Stimulated activated CD8-positive, alpha-beta memory T cell treated with anti-CD3 and anti-CD28 coated beads, Interleukin-7, amount 100 ng/mL, for 1 hour (primary cell): ENCODE data around the gene SPATA31C2.
"Not testable (repeated sequence)": the region's sequence is repeated elsewhere in the genome, so short reads cannot be mapped to it uniquely, and the experiment has no call there.

ENCODE experiments used
- DNase-seq, 2 donors: peaks; one replicate each; pipeline ENCODE4 v3.0.0-alpha.2; 2020; ENCODE audit warnings: low read depth in 2 of 2

Gene SPATA31C2

DNA sequence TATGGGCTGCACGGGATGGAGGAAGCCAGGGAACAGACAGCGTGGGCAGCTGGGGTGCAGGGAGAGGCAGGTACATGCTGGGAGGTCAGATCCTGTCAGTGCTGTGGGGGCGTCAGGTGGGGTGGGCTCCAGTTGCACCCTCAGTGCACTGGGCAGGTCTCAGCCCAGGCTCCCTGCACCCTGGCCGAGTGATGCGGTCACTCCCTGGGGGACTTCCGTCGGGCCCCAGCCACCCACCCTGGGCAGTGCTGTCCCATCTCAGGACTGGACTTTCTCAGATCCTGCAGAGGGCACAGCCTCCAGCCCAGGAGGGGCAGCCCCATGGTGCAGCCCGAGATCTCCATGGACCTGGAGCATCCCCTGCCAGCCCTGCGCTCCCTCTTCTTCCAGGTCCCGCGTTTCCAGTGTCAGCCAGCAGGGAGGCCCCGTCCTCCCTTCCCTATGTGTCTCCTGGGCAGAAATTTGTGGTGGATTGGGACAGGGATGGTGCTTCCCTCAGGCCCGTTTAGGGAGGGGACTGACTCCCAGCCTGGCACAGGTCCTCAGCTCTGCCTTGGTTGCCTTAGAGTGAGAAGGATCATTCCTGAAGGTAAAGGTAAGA lies 10.5 kb downstream of the SPATA31C2 start:
- DNase-seq: not testable (repeated sequence)

DNA sequence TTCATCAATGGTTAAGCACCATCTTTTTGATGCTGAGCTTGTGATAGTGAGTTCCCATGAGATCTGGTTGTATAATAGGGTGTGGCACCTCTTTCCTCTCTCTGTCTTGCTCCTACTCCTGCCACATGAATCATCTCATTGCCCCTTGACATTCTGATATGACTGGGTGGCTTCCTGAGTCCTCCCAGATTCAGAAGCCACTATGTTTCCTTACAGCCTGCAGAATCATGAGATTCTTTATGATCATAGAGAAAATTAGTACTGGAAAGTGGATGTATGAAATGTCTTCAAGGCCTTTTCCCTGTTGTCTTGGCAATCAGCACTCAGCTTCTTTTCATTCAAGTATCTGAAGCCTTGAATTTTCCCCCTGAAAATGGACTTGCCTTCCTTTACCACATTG lies 14.9 kb downstream of the SPATA31C2 start:
- DNase-seq: not testable (repeated sequence)

DNA sequence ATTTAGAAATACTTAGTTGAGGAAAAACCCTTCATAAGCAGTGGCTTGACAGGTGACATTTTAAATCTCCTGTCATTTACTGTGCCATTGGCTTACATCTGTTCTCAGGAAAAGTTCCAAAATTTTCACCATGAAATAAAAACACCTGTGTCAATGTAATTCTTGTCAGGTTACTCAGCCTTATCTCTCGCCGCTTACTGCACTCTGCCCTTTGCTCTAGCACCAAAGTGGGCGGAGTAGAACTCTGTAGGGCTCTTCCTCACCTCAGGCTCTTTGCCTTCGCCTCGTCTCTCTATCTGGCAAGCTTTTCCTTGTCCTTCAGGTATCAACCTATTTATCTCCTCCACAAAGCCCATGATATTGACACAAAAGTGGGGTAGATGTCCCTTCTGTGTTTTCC lies 20.2 kb downstream of the SPATA31C2 start:
- DNase-seq: not testable (repeated sequence)

DNA sequence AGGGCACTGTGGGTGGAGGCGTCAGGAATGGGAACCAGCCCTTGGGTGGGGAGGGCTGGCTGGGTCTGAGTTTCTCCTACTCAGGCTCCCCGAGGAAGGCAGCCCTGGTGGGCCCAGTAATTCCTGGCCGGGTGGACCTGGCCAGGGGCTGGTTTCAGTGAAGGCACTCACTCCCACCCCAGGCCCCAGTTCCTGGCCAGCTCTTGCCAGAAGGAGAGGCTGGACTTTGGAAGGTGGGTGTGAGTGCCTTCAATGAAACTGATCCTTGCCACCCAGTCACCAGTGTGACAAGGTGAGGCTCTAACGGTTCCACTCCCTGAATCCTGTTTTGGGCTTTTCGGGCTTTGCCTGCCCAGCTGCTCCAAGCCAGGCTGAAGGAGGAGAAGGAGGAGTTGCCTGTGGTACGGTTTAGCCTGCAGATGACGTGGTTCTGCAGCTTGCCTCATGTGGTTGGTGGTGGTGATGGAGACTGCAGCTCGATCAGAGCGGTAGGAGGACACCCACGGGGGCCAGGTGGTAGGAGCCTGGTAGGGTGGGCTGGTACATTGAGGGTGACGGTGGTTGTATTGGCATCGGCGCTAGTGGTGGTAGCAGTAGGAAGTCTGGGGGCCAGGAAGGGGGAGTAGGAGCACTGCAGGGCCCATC lies 23.2 kb downstream of the SPATA31C2 start:
- not testable (repeated sequence) for DNase-seq

DNA sequence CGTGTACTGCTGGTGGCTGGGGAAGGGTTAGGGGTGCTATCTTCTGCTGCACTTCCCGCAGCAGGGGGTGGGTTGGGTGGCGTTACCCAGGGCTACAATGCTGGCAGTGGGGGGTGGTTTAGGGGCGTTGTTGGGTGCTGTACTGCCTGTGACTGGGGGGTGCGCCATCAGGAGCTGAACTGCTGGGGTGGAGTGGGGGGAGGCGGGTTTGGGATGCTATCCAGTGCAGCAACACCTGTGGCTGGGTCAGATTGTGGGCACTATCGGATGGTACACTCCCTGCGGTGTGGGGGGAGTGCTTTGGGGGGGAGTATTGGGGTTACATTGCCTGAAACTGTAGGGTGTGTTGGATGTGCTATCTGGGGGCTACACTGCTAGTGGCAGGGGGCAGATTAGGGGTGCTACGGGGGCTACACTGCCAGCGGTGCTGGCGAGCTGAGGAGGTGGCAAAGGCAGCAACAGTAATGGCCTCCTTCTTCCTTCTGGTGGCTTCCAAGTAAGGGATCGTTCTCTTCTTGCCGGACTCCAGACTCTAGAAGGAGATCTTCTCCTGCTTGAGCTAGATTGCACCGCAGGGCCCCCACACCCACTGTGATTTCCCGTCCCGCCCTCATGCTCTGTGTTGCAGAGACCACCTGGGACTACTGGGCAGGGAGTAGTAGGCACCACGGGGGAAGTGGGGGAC lies 23.9 kb downstream of the SPATA31C2 start:
- DNase-seq: not testable (repeated sequence)

DNA sequence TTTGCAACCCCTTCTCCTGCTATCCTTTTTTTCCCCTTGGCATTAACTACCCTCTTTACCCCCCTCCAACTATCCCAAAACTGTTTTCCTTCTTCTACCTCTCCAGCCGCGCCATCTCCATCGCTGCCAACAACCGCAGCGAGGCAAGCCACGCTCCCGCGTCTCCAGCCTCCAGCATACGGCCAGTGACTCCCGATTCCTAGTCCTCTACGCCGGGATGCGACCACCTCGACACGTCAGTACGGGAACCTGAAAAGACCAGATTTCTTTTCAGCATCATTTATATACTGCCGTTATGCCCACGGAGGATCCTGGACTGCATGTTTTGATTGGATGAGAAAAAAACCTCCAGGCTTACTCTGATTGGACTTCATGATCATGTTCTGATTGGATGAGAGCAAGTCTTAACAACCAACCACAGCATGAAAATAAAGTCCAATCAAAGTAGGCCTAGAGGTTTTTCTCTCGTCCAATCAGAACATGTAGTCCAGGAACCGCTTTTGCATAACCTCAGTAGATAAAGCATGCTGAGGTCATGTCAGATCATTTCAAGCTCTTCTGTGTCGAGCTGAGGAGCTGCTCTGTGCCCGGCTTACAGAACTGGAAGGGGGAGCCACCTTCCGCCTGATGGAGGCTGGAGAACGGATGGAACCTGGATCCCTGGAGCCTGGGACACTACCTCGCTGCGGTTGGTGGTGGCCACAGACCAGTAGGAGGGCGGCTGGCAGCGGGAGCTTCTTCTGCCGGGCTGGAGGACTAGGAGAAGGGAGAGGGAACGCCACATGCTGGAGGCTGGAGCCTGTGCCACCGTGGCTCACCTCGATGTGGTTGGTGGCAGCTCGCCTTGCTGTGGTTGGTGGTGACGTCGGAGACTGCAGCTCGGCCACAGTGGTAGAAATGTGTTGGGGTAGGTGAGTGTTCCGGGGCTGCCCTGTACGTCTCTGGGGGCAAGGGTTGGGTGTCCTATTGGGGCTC lies 24.8 kb downstream of the SPATA31C2 start:
- DNase-seq: not testable (repeated sequence)

DNA sequence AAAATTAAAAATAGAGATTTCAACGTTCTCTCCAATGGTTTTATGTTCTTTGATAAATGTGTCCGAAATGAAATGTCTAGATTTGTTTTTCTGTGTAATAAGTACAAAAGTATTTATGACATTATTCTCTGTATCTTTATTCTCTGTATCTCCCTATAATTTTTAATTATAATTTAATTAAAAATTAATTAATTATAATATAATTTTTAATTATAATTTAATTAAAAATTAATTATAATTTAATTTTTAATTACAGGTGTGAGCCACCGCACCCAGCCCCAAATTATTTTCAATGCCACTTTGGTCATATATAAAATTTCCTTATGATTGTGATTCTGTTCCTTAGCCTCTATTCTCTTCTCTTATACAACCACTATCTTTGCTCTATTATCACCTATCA lies 28.2 kb downstream of the SPATA31C2 start:
- no peak for DNase-seq

DNA sequence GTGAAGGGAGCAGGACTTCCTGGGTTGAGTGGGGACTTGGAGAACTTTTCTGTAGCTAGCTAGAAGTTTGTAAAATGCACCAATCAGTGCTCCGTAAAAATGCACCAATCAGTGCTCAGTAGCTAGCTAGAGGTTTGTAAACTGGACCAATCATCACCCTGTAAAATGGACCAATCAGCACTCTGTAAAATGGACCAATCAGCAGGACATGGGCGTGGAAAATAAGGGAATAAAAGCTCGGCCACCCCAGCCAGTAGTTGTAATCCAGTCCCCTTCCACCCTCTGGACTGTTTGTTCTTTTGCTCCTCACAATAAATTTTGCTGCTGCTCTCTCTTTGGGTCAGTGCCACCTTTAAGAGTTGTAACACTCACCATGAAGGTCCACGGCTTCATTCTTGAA lies 29.5 kb downstream of the SPATA31C2 start:
- no peak for DNase-seq

DNA sequence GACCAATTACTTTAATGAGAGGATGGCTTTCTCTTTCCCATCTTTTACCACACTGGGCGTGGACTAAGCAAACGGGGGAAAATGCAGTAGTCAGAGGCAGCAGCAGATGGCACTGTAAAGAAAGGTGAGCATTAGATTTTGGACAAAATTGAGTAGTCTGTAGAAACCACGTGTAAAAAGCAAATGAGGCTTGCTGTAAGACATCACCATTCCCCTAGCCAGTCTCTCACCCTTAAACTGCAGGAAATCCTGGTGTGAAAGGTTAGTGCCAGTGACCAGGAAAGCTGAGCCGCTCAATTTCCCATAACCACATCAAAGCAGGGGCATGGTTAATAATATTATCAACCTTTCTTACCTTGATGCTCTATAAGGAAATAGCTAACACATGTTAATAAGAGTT lies 31.8 kb downstream of the SPATA31C2 start:
- no peak for DNase-seq

DNA sequence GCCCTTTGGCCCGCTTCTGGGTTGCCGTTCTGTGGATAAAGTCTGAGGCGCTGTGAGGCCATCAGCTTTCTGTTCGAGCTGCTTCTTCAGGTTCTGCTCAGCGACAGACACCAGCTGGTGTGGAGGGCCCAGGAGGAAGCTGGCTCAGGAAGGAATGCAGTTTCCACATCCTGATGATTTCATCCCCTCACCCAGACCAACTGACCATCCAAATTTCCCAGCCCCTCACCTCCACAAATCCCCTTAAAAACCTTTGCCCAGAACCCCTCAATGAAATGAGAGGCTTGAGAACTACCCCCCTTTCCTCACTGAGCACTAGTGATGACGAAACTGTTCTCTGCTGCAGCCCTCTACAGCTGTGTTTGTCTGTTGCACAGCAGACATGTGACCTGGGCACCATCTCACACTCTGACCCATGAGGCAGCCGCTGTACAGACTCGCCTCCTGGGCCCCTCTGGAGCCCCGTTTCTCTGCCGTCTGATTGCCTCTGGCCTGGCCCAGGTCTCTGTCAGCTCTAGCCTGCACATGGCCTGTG lies 45.4 kb downstream of the SPATA31C2 start:
- DNase-seq: no peak

DNA sequence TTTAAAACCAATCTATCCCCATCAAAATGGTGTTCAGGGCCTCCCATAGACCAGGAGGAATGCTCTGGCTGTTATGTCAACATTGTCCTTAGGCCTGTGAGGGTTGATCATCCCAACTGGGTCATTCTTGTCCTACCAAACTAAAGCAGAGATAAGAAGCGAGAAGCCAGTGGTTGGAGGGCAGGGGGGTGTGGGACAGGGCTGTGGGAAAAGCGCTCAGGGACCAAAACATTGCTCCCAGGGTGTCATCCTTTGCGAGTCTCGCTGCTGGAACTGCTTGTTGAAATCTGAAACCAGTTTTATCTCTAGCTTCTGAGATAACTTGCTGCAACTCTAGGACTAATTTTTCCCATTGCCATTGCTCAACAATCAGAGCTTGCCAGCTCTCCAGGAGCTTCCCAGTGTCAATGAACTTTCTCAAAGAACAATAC lies 48.1 kb downstream of the SPATA31C2 start:
- no peak for DNase-seq

DNA sequence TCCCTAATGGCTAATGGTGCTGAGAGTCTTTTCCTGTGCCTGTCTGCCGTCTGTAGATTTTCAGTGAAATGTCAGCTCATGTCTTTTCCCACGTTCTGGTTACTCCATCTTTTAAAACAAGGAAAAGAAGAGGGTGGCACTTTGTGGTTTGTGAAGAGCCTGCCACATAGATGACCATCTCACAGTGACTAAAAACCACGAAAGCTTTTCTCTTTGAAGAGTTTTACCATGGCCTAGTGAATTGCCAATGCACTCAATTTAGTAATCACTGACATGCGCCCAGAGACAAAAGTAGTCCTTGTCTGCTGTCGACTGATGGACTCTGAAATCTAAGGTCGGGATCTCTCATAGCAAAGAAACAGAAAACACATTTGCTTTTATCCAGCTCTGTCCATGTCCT lies 50.4 kb downstream of the SPATA31C2 start:
- no peak for DNase-seq

DNA sequence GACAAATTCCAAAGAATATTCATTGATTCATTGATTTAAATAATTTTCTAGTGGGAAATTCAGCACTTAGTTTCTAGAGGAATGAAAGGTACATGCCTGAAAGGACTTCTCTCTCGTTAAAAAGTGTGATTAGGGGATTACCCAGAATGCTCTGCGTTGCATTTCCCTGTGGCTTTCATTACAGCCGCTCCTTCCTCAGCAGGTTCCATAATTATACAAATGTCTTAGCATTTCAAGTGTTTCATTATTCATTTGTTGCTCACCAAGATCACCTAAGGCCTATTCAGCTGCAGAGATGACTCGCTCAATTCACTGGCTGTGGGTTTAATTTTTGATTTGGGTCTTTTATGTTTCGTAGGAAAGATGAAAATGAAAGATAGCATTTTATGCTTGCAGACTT lies 52.8 kb downstream of the SPATA31C2 start:
- DNase-seq: no peak

DNA sequence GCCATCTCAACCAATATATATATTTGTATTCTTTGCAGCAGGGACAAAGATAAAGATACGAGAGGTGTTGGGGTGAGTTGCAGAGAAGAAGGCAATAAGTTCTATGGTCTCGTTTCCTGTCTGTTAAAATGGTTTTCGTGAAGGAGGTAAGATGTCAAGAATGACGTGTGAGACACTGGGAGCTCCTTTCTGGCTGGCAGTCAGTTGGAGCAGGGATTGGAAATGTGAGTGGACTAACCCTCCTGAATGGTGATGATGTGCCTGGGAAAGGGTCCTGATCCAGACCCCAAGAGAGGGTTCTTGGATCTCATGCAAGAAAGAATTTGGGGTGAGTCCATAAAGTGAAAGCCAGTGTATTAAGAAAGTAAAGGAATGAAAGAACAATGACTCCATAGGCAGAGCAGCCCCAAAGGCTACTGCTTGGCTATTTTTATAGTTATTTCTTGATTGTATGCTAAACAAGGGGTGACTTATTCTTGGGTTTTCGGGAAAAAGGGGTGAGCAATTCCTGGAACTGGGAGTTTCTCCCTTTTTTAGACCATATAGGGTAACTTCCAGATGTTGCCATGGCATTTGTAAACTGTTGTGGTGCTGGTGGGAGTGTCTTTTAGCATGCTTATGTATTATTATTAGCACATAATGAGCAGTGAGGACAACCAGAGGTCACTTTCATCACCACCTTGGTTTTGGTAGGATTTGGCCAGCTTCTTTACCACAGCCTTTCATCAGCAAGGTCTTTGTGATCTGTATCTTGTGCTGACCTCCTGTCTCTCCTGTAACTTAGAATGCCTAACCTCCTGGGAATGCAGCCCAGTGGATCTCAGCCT lies 53.7 kb downstream of the SPATA31C2 start:
- no peak for DNase-seq
